ENCODE results near the gene RAB27A. TPM values are rescaled to one million over a fixed set of nuclear protein-coding genes. Genes with fewer than 3 reads are reported as not detected.

Gene RAB27A
- total RNA-seq (2014; rRNA removed; shearing (Covaris generic)): 1.3 and 4.4 TPM in 2 replicates

GRCh38 chr15:55289746-55290527, at the start of gene RAB27A:
RAB27A (minus strand) TSS chr15:55289813; CDS start chr15:55234934, 54,879 bp downstream.

DNA sequence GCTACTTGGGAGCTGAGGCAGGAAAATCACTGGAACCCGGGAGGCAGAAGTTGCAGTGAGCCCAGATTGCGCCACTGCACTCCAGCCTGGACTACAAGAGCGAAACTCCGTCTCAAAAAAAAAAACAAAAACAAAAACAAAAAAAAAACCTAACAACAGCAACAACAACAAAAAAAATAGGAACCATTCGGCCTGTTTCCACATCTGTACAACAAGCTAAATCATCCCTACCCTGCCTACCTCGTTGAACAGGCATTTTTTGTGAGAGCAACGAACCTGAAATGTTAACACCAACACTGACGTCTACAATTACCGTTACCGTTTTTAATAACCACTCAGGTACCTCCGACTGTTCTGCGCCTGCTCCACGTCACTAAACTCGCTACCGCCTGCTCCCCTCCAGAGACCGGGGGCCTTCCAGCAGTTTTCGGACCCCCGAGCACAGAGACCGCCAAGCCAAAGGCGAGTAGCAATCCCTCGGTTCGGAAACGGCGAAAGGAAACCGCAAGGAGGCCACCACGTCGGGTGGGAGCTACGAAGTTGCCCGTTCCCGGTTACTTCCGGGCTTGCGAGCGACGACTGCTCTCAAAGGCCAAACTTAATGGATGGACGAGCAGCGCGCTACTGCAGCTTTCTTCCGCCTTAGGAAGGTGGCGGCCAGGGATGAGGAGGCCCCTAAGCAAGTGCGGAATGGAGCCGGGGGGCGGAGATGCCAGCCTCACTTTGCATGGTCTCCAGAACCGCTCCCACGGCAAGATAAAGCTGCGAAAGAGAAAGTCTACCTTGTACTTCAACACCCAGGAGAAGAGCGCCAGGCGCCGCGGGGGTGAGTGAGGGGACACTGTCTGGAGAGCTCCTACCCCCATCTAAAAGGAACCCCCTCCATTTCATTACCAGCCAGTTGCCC, 29.2 kb upstream of the RAB27A start, which contains the start of the genes PIGB and PIGBOS1:
Gene PIGB, plus strand, starts transcription at position 635 of the 907 bp plus-strand sequence. Its CDS starts 29 bp downstream, at position 664.
Gene PIGBOS1, minus strand, starts transcription at position 536 of the 907 bp plus-strand sequence. CDS start 1,331 bp downstream, outside the sequence.

GRCh38 chr15:55196458-55197361, 92.9 kb downstream of the RAB27A start, which contains the start of gene RSL24D1:
RSL24D1 (minus strand) TSS chr15:55196941; CDS start chr15:55196890, 51 bp downstream.

Other genes with a start within 250 kb of the RAB27A start
- 149 and 166 TPM in 2 replicates for gene RSL24D1, start 92.9 kb downstream of the RAB27A start, total RNA-seq (2014; rRNA removed; shearing (Covaris generic))
- gene PIGBOS1, start 29.3 kb upstream of the RAB27A start, total RNA-seq (2014; rRNA removed; shearing (Covaris generic)): 20.8 and 25.0 TPM in 2 replicates
- gene PIGB, start 29.4 kb upstream of the RAB27A start, total RNA-seq (2014; rRNA removed; shearing (Covaris generic)): 11.6 and 13.2 TPM in 2 replicates
- gene CCPG1, start 118.5 kb upstream of the RAB27A start, total RNA-seq (2014; rRNA removed; shearing (Covaris generic)): 38.2 and 50.6 TPM in 2 replicates
- 1.1 TPM in 2 replicates for gene PIERCE2, start 118.7 kb upstream of the RAB27A start, total RNA-seq (2014; rRNA removed; shearing (Covaris generic))
- 1.5 and 3.1 TPM in 2 replicates for gene DNAAF4, start 218.4 kb upstream of the RAB27A start, total RNA-seq (2014; rRNA removed; shearing (Covaris generic))